HG02852 (cell line): ENCODE data around the gene KLHL11.
A peak's percentile ranks its signal among the peaks of the same experiment; 100 is the strongest.

ENCODE experiments used
- ATAC-seq: cut with Tn5 transposase; IDR thresholded peaks from one replicate; pipeline ENCODE4 v1.9.1; 2021; ENCODE audit warnings: mild to moderate bottlenecking, moderate library complexity; ENCODE audit not compliant: unreplicated experiment

KLHL11 gene, protein sequence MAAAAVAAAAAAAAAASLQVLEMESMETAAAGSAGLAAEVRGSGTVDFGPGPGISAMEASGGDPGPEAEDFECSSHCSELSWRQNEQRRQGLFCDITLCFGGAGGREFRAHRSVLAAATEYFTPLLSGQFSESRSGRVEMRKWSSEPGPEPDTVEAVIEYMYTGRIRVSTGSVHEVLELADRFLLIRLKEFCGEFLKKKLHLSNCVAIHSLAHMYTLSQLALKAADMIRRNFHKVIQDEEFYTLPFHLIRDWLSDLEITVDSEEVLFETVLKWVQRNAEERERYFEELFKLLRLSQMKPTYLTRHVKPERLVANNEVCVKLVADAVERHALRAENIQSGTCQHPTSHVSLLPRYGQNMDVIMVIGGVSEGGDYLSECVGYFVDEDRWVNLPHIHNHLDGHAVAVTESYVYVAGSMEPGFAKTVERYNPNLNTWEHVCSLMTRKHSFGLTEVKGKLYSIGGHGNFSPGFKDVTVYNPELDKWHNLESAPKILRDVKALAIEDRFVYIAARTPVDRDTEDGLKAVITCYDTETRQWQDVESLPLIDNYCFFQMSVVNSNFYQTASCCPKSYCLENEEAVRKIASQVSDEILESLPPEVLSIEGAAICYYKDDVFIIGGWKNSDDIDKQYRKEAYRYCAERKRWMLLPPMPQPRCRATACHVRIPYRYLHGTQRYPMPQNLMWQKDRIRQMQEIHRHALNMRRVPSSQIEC

DNA sequence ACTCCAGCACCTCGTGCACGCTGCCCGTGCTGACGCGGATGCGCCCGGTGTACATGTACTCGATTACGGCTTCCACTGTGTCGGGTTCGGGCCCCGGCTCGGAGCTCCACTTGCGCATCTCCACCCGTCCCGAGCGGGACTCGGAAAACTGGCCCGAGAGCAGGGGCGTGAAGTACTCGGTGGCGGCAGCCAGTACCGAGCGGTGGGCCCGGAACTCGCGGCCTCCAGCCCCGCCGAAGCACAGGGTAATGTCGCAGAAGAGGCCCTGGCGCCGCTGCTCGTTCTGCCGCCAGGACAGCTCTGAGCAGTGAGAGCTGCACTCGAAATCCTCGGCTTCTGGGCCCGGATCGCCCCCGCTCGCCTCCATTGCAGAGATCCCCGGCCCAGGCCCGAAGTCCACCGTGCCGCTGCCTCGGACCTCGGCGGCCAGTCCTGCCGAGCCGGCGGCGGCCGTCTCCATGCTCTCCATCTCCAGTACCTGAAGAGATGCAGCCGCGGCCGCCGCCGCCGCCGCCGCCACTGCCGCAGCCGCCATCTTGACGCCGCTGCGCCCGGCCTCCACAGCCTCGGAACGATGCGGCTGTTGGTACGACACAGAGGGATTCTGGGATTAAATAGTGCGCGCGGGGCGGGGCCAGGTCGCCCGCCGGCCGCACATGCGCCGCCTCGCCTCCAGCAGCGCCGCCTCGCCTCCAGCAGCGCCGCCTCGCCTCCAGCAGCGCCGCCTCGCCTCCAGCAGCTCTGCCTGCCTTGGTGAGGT is at the start of gene KLHL11:
Gene KLHL11, minus strand, starts transcription at position 588 of the 760 bp plus-strand sequence. Its CDS starts 53 bp downstream, at position 535.
- ATAC-seq: peak; percentile 86

DNA sequence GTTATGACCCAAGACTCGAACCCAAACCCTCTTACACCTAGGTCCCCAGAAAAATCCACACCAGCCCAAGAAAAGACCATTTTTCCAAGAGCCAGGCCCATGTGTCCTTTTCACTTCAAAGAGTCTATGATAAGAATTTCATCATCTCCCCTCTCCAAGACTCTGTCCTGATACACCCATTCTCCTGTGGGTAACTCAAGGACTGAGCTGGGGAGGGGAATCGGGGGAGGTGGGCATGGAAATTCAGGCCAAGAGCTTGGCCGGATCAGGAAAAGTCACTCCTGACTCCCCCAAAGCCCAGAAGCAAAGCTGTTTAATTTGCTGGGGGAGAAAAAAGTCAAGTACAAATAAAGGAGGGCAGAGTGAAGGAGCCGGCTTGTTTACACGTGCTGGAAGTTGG is 49.8 kb upstream of the KLHL11 start:
- no peak for ATAC-seq

DNA sequence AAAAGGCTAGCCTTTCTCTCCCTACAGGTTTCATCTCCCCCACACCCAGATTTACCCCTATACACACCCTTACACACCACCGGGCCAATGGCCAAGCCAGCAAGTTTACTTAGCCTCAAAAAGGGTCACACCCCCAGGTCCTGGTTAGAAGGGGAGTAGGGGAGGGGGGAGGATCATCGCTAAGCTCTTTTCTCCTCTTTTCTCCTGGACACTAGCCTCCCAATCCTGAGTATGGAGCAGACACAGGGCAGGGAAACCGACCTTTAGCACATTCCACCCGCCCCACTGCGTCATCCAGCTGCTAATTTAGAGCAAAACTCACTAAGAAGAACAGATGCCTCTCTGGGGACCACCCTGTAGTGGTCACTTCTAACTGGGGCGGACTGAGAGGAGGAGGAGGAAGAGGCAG is 49.1 kb upstream of the KLHL11 start:
- ATAC-seq: no peak

DNA sequence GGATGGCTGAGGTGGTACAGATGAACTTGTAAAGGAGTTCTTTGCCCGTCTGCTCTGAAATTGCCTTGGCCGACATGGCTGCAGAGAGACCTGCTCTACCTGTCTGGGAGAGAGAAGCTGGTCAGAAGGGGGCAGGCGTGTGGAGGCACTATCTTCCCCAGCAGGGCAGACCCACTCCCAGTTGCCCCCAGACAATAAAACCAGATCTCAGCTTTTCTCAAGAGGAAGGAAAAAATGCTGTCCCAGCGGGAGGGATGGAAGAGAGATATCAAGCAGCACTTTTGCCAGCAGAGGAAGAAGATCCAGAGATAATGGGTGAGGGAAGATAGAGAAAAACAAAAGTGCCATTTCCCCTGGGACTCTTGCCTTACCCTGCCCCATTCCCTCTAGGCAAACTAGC is 48.6 kb upstream of the KLHL11 start:
- ATAC-seq: no peak

DNA sequence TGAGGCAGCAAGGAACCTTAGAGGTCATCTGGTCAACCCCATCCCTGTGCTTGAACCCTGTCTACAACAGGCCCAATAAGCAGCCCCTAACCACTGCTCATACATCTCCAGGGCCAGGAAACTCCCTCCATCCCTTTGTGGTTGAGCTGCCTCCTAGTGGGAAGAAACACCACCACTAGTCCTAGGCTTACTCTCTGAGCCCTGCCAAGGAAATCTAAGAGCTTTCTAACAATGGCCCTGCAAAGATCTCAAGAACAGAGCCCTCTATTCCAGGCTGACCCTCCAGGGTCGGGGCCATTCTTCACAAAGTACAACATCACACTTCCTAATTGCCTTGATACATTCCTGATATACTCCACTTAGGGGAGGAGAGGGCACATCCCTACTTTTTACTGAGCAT is 47.7 kb upstream of the KLHL11 start:
- ATAC-seq: no peak

DNA sequence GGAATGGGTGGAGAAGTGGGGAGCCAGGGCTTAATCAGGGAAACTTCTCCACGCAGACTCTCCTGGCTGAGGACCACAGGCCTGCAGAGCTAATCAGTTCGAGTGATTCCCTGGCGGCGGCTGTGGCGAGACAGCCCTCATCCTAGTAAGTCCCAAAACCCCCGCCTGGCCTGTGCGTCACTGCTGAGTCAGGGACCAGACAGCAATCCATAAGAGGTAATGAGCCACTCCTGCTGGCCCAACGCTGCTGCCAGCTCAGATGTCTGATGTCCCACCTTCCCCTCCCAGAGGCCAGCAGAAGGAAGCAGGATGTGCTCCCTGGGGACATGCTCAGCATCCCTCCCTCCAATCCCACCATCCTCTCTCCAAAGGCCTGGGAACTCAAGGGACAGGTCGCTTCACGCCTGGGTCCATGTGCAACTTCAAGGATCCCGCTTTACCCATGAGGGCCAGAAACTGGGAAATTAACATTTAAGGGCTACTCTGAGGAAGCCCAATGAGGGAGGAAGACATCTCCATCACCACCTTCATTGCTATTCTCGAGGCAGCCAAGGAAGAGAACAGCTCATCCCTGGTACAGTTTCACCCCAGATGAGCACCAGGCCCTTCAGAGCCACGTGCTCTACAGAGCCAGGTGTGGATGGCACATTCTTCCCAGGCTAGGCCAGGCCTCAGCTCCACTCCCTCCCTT is 45.6 kb upstream of the KLHL11 start:
- ATAC-seq: no peak

DNA sequence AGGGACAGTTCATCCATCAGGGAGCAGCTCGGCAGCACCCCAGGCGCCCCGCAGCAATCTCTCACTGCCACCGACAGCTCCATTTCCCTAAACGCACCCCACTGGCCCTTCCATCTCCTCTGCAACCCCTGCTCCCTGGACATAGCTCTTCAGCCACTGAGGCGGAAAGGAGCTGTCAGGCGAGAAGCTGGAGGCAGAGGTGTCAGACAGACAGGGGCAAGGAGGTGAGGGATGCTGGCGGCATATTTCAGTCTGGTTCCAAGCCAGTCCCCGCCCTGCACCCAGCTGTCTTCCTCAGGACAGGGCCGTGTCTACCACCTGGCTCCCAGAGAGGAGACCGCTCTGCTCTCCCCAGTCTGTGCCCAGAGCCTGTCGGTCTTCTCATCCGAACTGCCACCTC is 43.9 kb upstream of the KLHL11 start:
- ATAC-seq: no peak

DNA sequence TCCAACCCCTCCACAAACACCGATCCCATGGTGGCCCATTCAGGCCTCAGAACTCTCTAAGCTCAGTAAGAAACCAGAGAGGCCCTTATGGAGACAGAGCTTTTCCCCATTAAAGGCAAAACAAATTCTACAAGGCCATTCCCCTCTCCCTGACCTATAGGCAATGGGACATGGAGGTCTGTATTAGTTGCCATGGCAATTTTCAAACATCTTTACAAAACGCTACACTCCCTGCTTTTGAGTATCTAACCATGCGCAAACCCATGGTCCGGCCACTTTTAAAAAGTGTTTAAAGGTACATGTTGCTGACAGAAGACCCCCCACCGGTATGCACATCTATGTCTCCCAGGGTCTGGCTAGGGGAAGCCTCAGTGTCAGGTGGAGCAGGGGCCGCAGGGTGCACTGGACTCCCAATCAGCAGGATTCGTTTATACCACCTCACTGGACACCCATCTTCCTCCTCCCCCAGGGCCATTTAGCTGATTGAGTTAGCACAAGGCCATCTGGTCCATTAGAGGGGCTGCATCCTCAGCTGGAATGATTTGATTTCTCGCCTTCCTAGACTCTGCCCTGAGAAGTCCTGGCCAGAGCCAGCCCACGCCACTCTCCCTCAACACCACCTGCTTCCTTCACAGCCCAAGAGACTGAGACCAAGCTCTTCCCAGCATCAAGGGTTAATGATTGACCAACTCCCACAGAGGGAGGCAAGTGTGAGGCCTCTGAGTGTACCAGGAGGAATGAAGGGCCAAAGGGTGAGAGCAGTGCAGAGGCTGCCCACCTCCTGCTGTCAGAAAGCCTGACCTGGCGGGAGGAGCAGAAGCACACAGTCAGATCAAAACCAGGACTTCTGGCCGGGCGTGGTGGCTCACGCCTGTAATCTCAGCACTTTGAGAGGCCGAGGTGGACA is 42.7 kb upstream of the KLHL11 start:
- no peak for ATAC-seq

DNA sequence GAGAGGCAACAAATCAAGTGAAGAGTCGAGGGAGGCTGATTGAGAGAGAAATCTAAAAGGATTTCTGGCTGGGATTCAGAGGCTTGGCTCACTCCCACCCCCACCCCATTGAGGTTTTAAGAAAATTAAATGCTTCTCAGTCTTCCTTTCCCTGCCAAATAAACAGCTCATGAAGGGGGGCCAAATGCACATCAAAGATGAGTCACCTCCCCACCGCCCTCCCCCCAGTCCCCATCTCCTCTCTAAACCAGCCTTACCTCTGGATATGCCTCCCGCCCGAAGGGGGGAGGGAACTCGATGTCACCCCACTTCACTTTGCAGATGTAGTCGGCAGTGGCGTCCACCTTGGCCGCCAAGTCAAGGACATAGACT is 41.9 kb upstream of the KLHL11 start:
- no peak for ATAC-seq

DNA sequence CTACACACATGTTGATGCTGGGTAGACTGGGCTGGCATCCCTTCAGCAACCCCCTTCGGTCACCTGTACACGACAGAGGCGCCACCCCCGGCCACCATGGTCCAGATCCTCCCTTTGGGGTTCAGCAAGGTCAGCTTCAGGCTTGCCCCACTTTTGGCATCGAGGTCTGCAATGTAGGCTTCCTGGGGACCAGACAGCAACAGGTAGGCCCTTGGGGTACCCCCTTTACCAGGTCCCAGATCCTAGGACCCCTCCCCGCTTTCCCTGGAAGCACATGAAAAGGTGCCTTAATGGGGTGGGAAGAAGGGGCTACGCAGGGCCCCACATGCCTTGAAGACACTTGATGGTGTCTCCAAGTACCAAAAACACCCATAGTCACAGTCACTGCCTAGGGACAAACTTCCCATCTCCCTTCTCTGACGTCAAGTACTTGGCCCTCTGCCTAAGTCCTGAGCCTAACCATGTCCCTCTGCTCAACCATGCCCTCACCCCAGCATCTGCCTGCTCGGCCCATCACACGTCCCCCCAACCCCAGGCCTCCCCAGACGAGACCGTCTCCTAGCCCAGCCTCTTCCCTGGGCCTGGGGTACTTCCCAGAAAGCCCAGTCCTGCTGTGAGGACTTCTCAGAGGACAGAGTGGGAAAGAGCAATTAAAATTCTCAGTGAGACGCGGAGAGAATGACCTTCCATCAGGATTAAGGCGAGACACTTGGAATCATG is 41.4 kb upstream of the KLHL11 start:
- no peak for ATAC-seq

DNA sequence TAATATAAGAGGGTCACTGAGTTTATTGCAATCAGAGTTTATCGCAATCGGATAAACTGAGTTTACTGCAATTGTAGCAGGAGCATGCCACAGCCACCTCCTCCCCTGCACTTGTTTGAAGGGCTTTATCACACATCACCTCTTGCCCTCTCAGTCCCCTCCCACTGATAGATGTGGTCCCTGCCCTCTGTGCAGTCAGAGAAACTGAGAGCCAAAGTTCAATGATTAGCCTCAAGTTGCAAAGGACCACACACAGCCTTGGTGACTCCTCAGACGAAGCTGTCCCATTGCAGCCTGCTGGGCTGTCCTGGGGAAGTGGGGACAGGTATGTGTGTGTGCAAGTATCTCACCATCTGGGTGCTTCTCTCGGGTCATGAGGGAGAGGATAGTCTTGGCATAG is 39.9 kb upstream of the KLHL11 start:
- ATAC-seq: no peak

DNA sequence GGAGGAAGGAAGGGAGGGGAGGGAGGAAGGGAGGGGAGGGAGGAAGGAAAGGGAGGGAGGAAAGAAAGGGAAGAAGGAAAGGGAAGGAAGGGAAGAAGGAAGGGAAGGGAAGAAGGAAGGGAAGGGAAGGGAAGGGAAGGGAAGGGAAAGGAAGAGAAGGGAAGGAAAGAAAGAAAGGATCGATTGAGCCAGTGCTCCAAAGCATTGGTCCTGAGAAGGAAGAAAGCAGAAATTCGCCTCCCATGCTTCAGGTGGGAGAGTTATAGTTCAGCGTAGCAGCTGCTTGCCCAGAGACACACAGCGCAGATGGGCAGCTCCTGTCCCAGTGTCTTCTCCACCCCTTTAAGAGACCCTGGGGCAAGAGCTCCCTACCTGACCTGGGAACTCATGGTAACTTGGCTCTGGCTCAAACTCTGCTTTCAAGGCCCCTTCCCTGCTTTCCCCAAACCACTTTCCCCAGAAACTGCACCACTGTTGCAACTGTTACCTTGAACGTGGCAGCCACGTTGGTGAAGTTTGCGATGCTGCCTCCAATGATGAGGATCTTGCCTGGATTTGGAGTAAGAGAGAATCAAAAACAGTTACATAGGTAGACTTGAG is 39.1 kb upstream of the KLHL11 start:
- ATAC-seq: no peak

DNA sequence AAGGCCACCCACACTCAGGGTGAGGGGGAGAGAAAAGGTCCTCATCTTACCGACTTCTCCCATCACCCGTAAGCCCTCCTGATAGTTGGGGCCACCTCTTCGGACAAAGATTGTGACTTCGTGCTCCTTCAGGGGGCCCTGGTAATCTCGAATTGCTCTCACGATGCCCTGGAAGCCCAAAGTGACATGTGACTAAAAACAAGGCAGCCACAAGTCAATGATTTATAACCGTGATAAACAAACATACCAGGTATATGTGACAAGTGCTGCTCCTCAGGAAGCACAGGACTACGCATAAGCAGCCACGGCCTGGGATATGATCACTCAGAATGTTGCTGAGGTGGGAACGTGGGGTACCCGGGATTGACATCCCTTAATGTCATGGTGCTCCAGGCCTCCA is 36.4 kb upstream of the KLHL11 start:
- ATAC-seq: no peak

DNA sequence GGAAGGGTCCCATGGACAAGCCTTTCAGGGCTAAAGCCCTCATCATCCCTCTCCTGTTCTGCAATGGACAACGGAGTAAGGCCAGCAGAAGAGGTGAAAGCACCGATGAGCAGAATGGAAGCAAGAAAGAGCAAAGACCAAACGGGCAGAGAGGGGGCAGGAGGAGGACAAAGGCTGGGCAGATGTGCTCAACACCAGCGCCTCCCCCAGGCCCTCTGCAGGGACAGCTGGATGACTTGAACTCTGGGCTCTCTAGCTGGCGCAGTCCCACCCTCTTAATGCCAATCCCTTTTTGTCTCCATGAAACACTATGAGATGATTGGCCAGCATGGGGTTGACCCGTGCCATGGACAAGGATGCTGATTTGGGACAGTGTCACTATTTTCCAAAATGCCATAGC is 31.5 kb upstream of the KLHL11 start:
- no peak for ATAC-seq

DNA sequence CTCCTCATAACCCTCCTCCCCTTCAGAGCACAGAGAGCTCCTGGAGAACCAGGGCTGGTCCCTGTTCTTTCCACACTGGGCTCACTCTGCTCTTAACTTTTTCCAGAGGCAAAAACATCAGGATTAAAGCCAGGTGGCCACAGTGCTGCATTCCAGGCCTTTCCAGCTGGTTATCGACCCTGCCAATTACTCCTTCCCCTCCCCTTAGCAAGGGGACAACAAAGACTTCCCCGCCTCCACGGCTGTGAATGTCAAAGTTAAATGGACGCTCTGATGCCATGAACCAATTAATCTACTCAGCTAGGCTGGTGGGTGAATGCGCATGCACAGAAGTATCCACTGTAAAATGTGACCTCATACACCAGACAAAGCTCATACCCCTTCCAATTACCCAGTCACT is 30.4 kb upstream of the KLHL11 start:
- no peak for ATAC-seq

DNA sequence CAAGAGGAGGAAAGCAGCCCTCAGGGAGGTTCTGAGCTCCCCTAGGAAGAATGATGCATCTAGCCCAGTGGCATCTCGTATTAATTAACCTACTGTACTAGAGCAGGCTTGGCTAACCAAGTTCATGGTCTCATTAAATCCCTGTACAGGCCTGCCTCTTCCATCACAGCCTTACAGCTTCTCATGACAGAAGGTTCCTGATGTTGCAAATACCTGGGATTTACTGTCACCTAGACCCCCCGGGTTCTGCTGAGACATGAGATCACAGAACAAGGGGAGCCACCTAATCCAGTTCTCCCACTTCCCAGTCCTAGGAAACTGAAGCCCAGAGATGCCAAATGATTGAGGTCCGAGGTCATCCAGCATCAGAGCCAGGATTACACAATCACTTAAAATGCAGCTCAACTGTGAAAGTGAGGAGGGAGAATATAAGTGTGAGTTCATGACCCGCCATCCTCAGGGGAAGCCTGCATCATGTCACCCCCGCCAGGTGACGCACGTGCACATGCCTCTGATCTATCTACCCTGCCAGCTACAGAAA is 29.6 kb upstream of the KLHL11 start:
- ATAC-seq: no peak

DNA sequence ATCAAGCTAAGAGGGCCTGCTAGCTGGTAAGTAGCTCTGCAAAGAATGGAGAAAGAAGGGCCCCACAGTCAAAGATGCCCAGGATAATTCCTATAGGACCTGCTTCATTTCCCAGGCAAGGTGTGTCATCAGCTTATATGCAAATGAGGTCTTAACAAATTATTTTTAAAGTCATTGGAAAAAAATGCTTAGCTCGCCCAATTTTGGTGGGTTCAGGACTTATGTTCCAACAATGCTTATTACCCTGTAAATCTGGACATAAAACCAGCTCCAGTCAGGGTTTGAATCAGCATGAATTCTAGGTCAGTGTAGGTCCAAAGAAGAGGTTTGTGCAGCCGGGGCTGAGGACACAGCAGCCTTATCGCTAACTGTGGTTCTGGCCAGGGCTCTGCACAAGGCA is 28.2 kb upstream of the KLHL11 start:
- no peak for ATAC-seq

DNA sequence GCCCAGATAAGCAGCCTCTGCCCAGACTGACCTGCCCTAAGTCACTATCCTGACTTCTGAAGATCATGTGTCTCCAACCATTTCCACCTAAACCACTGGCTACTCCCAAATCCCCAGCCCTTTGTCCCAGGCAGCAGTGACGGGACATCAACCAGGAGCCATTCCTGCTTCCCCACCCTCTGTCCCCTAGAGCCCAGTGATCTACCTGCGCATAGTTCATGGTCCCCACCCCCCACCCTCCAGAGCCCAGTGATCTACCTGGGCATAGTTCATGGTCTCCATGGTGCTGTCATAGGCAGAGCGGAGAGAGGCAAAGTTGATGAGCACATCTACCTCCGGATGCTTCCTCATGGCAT is 26.8 kb upstream of the KLHL11 start:
- no peak for ATAC-seq
